K562 (cell line): ENCODE results near the gene ARHGAP33. TPM values are rescaled to one million over a fixed set of nuclear protein-coding genes. Genes with fewer than 3 reads are reported as not detected.

Experiments
- ARID4B ChIP-seq: sonication (generic); formaldehyde crosslinking; IDR thresholded peaks from 2 replicates; pipeline ENCODE4 v1.8.0; 2022; ENCODE audit warnings: mild to moderate bottlenecking, missing genetic modification reagents
- CGGBP1 ChIP-seq: fragments of 250-450 bp; sonication (Bioruptor Pico); IDR thresholded peaks from 2 replicates; pipeline ENCODE4 v1.9.0; 2021; ENCODE audit warnings: mild to moderate bottlenecking
- CTBP1 ChIP-seq: fragments of 450-650 bp; IDR thresholded peaks from 2 replicates; pipeline ENCODE4 v1.6.1; 2016; ENCODE audit warnings: borderline replicate concordance
- HBP1 ChIP-seq: fragments of 450-650 bp; formaldehyde crosslinking; IDR thresholded peaks from 2 replicates; pipeline ENCODE4 v1.4.0; 2022; ENCODE audit warnings: missing genetic modification characterization
- KAT2B ChIP-seq: IDR thresholded peaks from one replicate; pipeline ENCODE4 v1.6.1; 2012; ENCODE audit warnings: low read depth, mild to moderate bottlenecking, control low read depth, inconsistent platforms, low read length, moderate library complexity
- MAX ChIP-seq: sonication (generic); formaldehyde crosslinking; IDR thresholded peaks from 2 replicates; pipeline ENCODE4 v1.9.0; 2022; ENCODE audit warnings: mild to moderate bottlenecking, missing genetic modification reagents
- NKRF ChIP-seq: fragments of 450-650 bp; IDR thresholded peaks from 2 replicates; pipeline ENCODE4 v1.6.1; 2016; ENCODE audit warnings: borderline replicate concordance
- PHF8 ChIP-seq: fragments of 200-600 bp; sonication (generic); IDR thresholded peaks from 2 replicates; pipeline ENCODE4 v1.6.1; 2012; ENCODE audit warnings: mixed run types, mild to moderate bottlenecking, inconsistent platforms, low read length, moderate library complexity, borderline replicate concordance
- TFAP4 ChIP-seq: sonication (generic); formaldehyde crosslinking; IDR thresholded peaks from 2 replicates; pipeline ENCODE4 v1.8.0; 2022; ENCODE audit warnings: missing genetic modification reagents, mild to moderate bottlenecking, moderate library complexity, borderline replicate concordance
- TOE1 ChIP-seq, 2 experiments: fragments of 450-650 bp in 1 of 2; sonication (generic) in 1 of 2; formaldehyde crosslinking in 1 of 2; IDR thresholded peaks; 2 replicates each; pipeline versions ENCODE4 v1.7.1 to v1.8.0; 2016 to 2022; ENCODE audit warnings: borderline replicate concordance in 2 of 2, mild to moderate bottlenecking in 2 of 2, antibody characterized with exemption in 1 of 2, inconsistent platforms in 1 of 2, low read depth in 1 of 2, missing genetic modification reagents in 1 of 2, moderate library complexity in 1 of 2
- polyA plus RNA-seq, 8 experiments: library from polyadenylated mRNA; depleted of rRNA in 4 of 8; stranded (reverse) in 5 of 8; unstranded in 3 of 8; fragments of >200 nt; fragmentation: Nextera tagmentation in 2 of 8; fragmentation: Illumina TruSeq in 1 of 8; extraction: Ambion mirVana in 2 of 8; extraction: Trizol in 1 of 8; gene quantifications; 2 replicates each; pipeline versions ENCODE4 v1.2.1 to v1.2.3, GENCODE V29; 2011 to 2014; ENCODE audit warnings: inconsistent platforms in 1 of 8, missing spikeins in 1 of 8
- total RNA-seq, 7 experiments: library from RNA; depleted of rRNA in 6 of 7; stranded (reverse); fragments of >200 nt in 6 of 7; fragmentation: Illumina TruSeq in 2 of 7; extraction: Trizol in 2 of 7; gene quantifications; 2 replicates each; pipeline versions ENCODE4 v1.2.1 to v1.2.3, GENCODE V29; 2011 to 2021; ENCODE audit warnings: low replicate concordance in 1 of 7

ARHGAP33 gene
- total and polyA plus RNA-seq, 9 of the 15 experiments (the other 6 are each of a cell fraction or from before 2014, with no cell fraction given), result 0.06 to 26.6 (median 1.6) TPM; not detected in 1

GRCh38 chr19:35744430-35745327, 30.7 kb upstream of the ARHGAP33 start (continued):
- TF ChIP-seq NKRF (peak; percentile 74; the same call in 1 of the 2 replicates), KAT2B (no peak), MAX (peak; percentile 71), PHF8 (peak; percentile 56; the same call in 1 of the 2 replicates), TOE1 (IDR thresholded peaks at IDR 0.05; ENCODE audit: borderline replicate concordance) (peak; percentile 76; the same call in 1 of the 2 replicates), TOE1 (CRISPR knock-in tag; IDR thresholded peaks at IDR 0.05; ENCODE audit: borderline replicate concordance, low read depth) (no peak), CGGBP1 (no peak), HBP1 (CRISPR knock-in tag) (no peak), CTBP1 (0 out of 2 replicates have a peak, but pooled peaks have one; percentile 12), ARID4B (CRISPR knock-in tag) (0 out of 2 replicates have a peak, but pooled peaks have one; percentile 4), TFAP4 (CRISPR knock-in tag) (peak; percentile 55)
